ENCODE measurements around the gene PRELP. TPM values are rescaled to one million over a fixed set of nuclear protein-coding genes. Genes with fewer than 3 reads are reported as not detected.

The PRELP gene
- total and polyA plus RNA-seq, 2 donors (not counting 1 experiment from before 2014, with no cell fraction given), result not detected

GRCh38 chr1:203492748-203493130 is 17.1 kb downstream of the PRELP start:
- no peaks in the 10 kb centered on the region for H3K79me2 ChIP-seq (ENCODE audit: control insufficient read depth, insufficient read depth, low read length)
- POLR2A ChIA-PET, result no interaction called here
- WGBS (ENCODE audit: insufficient coverage), result 100% methylated on average over 2 of the region's 6 CpGs

DNA sequence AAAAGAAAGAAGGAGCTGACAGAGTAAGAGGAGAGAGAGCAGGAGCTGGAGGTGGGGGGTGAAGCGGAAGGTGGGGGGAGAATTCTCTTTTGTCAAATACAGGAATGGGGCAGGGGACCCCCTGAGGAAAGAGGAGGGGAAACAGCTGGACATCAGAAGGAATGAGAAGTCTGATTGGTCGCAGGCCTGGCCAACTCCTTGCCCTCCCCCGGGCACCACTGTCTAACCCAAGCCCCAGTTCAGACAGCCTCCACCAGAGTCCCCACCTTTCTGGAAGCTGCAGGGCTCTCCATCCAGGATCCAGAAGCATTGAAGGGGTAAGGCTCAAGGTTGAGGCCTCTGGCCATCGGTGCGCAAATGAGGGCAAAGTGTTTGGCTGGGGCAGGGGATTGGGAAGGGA is 18.3 kb downstream of the PRELP start, which contains the start of gene OPTC:
Gene OPTC, plus strand, starts transcription at position 253 of the 400 bp plus-strand sequence. CDS start 1,853 bp downstream, outside the sequence.
- no peaks in the 10 kb centered on the region for H3K36me3 ChIP-seq (replicated peaks in 1 of 2; ENCODE audit: control extremely low read depth in 1 of 2, control insufficient read depth in 1 of 2, extremely low read depth in 1 of 2, insufficient read depth in 2 of 2, low read length in 1 of 2)
- DNase-seq (no peak), ATAC-seq (ENCODE audit: low read depth) (no peak)
- Mint-ChIP-seq H3K27me3 (peaks cover 21% of the 10 kb centered on the region), H3K27ac (no peak within 1 kb of the TSS), H3K4me3 (no peak within 1 kb of the TSS), H3K9me3 (ENCODE audit: insufficient read depth) (no peaks in the 10 kb centered on the region), H3K4me1 (peaks cover 4% of the 10 kb centered on the region)
- H3K4me1 ChIP-seq (ENCODE audit: control insufficient read depth in 2 of 2, insufficient read depth in 2 of 2, low read length in 2 of 2), result no peaks in the 10 kb centered on the region
- ChIA-PET POLR2A (no interaction called here), CTCF (interaction anchor here (0.5 to 12.0 kb wide), 6 partner anchors 10 to 226 kb away, joined by 3 to 315 read pairs (median 10); no protein-coding TSS in a partner anchor)
- no peak within 1 kb of the TSS for H2AFZ ChIP-seq (ENCODE audit: insufficient read depth, low read depth, low read length, poor library complexity, severe bottlenecking)
- H3K9me3 ChIP-seq (ENCODE audit: control extremely low read depth in 1 of 3, control insufficient read depth in 2 of 3, insufficient read depth in 1 of 3, low read length in 2 of 3), result no peaks in the 10 kb centered on the region
- no peak within 1 kb of the TSS for H3K4me2 ChIP-seq (replicated peaks; ENCODE audit: low read depth, low read length, poor library complexity, severe bottlenecking)
- H4K20me1 ChIP-seq (ENCODE audit: control insufficient read depth, insufficient read depth, low read length, poor library complexity, severe bottlenecking), result no peaks in the 10 kb centered on the region
- peaks cover 0 to 9% (median 0%) of the 10 kb centered on the region in 4 experiments for H3K27me3 ChIP-seq (replicated peaks in 1 of 4; ENCODE audit: control extremely low read depth in 1 of 4, control insufficient read depth in 3 of 4, insufficient read depth in 4 of 4, low read length in 3 of 4)
- no peak within 1 kb of the TSS for H3K9ac ChIP-seq (ENCODE audit: low read length)
- no peaks in the 10 kb centered on the region for H3K79me2 ChIP-seq (ENCODE audit: control insufficient read depth, insufficient read depth, low read length)
- WGBS (ENCODE audit: insufficient coverage), result 100% methylated on average over 1 of the region's 5 CpGs
- no peak within 1 kb of the TSS for H3K27ac ChIP-seq (ENCODE audit: low read length in 2 of 2)
- intact Hi-C loops (cut with micrococcal nuclease), result no loop called here
- TF ChIP-seq, protein P1, sequence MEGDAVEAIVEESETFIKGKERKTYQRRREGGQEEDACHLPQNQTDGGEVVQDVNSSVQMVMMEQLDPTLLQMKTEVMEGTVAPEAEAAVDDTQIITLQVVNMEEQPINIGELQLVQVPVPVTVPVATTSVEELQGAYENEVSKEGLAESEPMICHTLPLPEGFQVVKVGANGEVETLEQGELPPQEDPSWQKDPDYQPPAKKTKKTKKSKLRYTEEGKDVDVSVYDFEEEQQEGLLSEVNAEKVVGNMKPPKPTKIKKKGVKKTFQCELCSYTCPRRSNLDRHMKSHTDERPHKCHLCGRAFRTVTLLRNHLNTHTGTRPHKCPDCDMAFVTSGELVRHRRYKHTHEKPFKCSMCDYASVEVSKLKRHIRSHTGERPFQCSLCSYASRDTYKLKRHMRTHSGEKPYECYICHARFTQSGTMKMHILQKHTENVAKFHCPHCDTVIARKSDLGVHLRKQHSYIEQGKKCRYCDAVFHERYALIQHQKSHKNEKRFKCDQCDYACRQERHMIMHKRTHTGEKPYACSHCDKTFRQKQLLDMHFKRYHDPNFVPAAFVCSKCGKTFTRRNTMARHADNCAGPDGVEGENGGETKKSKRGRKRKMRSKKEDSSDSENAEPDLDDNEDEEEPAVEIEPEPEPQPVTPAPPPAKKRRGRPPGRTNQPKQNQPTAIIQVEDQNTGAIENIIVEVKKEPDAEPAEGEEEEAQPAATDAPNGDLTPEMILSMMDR (IDR thresholded peaks at IDR 0.05), result no peak
- no peak for TF ChIP-seq EZH2 (IDR thresholded peaks at IDR 0.05; ENCODE audit: borderline replicate concordance, insufficient read depth, low read depth, low read length, poor library complexity, severe bottlenecking)
- no peak within 1 kb of the TSS for H3K4me3 ChIP-seq (ENCODE audit: control extremely low read depth in 1 of 5, extremely low read depth in 1 of 5, insufficient read depth in 1 of 5, low read depth in 2 of 5, low read length in 4 of 5)

More at GRCh38 chr1:203492748-203493130, 17.1 kb downstream of the PRELP start:
- H3K27me3 Mint-ChIP-seq, result peaks cover 21% of the 10 kb centered on the region
- Histone ChIP-seq H3K4me1 (ENCODE audit: control insufficient read depth in 2 of 2, insufficient read depth in 2 of 2, low read length in 2 of 2) (peaks cover 0 to 5% of the 10 kb centered on the region in 2 donors), H3K36me3 (replicated peaks in 1 of 2; ENCODE audit: control extremely low read depth in 1 of 2, control insufficient read depth in 1 of 2, extremely low read depth in 1 of 2, insufficient read depth in 2 of 2, low read length in 1 of 2) (no peaks in the 10 kb centered on the region), H3K9me3 (ENCODE audit: control extremely low read depth in 1 of 3, control insufficient read depth in 2 of 3, insufficient read depth in 1 of 3, low read length in 2 of 3) (no peaks in the 10 kb centered on the region), H3K27ac (ENCODE audit: low read length in 2 of 2) (no peak overlapping the region), H4K20me1 (ENCODE audit: control insufficient read depth, insufficient read depth, low read length, poor library complexity, severe bottlenecking) (no peaks in the 10 kb centered on the region), H3K4me3 (ENCODE audit: control extremely low read depth in 1 of 5, extremely low read depth in 1 of 5, insufficient read depth in 1 of 5, low read depth in 2 of 5, low read length in 4 of 5) (no peak overlapping the region), H3K9ac (ENCODE audit: low read length) (no peak overlapping the region), H3K27me3 (replicated peaks in 1 of 4; ENCODE audit: control extremely low read depth in 1 of 4, control insufficient read depth in 3 of 4, insufficient read depth in 4 of 4, low read length in 3 of 4) (peaks cover 0 to 9% (median 0%) of the 10 kb centered on the region in 4 experiments), H3K4me2 (replicated peaks; ENCODE audit: low read depth, low read length, poor library complexity, severe bottlenecking) (no peak overlapping the region), H2AFZ (ENCODE audit: insufficient read depth, low read depth, low read length, poor library complexity, severe bottlenecking) (no peak overlapping the region)
- ATAC-seq (ENCODE audit: low read depth) (no peak), DNase-seq (no peak)
- TF ChIP-seq EZH2 (IDR thresholded peaks at IDR 0.05; ENCODE audit: borderline replicate concordance, insufficient read depth, low read depth, low read length, poor library complexity, severe bottlenecking), result no peak
- no peak overlapping the region for H3K27ac Mint-ChIP-seq
- peaks cover 7% of the 10 kb centered on the region for H3K4me1 Mint-ChIP-seq
- intact Hi-C loops (cut with micrococcal nuclease), result no loop called here
- H3K9me3 Mint-ChIP-seq (ENCODE audit: insufficient read depth), result no peaks in the 10 kb centered on the region
- H3K4me3 Mint-ChIP-seq, result no peak overlapping the region
- CTCF ChIA-PET, result interaction anchor here (1.9 to 12.0 kb wide), 4 partner anchors 12 to 225 kb away, joined by 8 to 315 read pairs (median 12); no protein-coding TSS in a partner anchor

Data from B cell (primary cell).